IPS-NIHi11 (cell line): Measurements from ENCODE around the gene COG7.
"Not testable (repeated sequence)": the region's sequence is repeated elsewhere in the genome, so short reads cannot be mapped to it uniquely, and the experiment has no call there.

ENCODE experiments used
- DNase-seq: peaks from one replicate; pipeline ENCODE4 v3.0.0; 2012; ENCODE audit warnings: mixed read lengths, low spot score

COG7 gene

GRCh38 chr16:23409522-23409921 is 43.5 kb downstream of the COG7 start:
- DNase-seq = no peak

GRCh38 chr16:23408823-23409298 is 44.1 kb downstream of the COG7 start:
- DNase-seq = peak; percentile 47

- peak; percentile 41 for DNase-seq
Measured at GRCh38 chr16:23408242-23408822, 44.7 kb downstream of the COG7 start.

GRCh38 chr16:23407436-23408127 is 45.4 kb downstream of the COG7 start:
- DNase-seq = no peak

- DNase-seq = no peak
Measured at GRCh38 chr16:23406546-23407240, 46.3 kb downstream of the COG7 start.

GRCh38 chr16:23406024-23406423 is 47.0 kb downstream of the COG7 start:
- DNase-seq = no peak

GRCh38 chr16:23403547-23403946 is 49.4 kb downstream of the COG7 start:
- DNase-seq = no peak

GRCh38 chr16:23402100-23402499 is 50.9 kb downstream of the COG7 start:
- DNase-seq = no peak

- DNase-seq = no peak
Measured at GRCh38 chr16:23401139-23401538, 51.9 kb downstream of the COG7 start.

- not testable (repeated sequence) for DNase-seq
Measured at GRCh38 chr16:23400447-23400846, 52.5 kb downstream of the COG7 start.

- peak; percentile 92 for DNase-seq
Measured at GRCh38 chr16:23398987-23399805, 53.8 kb downstream of the COG7 start.

- no peak for DNase-seq
Measured at GRCh38 chr16:23397464-23397863, 55.5 kb downstream of the COG7 start.

- DNase-seq = no peak
Measured at GRCh38 chr16:23395732-23396131, 57.3 kb downstream of the COG7 start.

- no peak for DNase-seq
Measured at GRCh38 chr16:23394141-23394831, 58.7 kb downstream of the COG7 start.

GRCh38 chr16:23392223-23392600 is 60.8 kb downstream of the COG7 start:
- no peak for DNase-seq

- DNase-seq = no peak
Measured at GRCh38 chr16:23391381-23392222, 61.4 kb downstream of the COG7 start.

GRCh38 chr16:23389936-23390335 is 63.1 kb downstream of the COG7 start:
- not testable (repeated sequence) for DNase-seq

GRCh38 chr16:23389201-23389600 is 63.8 kb downstream of the COG7 start:
- DNase-seq = no peak

GRCh38 chr16:23388786-23389185 is 64.2 kb downstream of the COG7 start:
- no peak for DNase-seq

GRCh38 chr16:23387666-23388065 is 65.3 kb downstream of the COG7 start:
- DNase-seq = no peak

GRCh38 chr16:23385441-23385840 is 67.5 kb downstream of the COG7 start:
- no peak for DNase-seq
